ENCODE data around the gene EXOC6B.

Gene EXOC6B

DNA sequence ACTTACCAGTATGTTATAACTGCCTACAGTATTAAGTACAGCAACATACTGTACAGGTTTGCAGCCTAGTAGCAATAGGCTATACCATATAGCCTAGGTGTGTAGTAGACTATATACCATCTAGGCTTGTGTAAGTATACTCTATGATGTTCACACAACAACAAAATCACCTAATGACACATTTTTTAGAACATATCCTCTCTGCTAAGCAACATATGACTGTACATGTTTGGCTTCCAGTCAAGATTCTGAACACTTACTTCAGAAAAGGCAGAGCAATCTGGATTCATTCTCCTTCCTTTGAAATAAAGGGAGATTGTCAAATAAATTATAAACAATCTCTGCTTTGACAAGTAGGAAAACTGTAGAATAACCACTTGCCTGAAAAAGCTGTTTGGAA, 81.8 kb downstream of the EXOC6B start:
- no peak for DNase-seq (ENCODE audit: low read depth in 3 of 3)

- no peak for DNase-seq (ENCODE audit: low read depth in 3 of 3)
Measured at GRCh38 chr2:72743481-72743880, 82.4 kb downstream of the EXOC6B start.

- DNase-seq (ENCODE audit: low read depth in 3 of 3) = no peak
Measured at GRCh38 chr2:72738096-72738495, 87.7 kb downstream of the EXOC6B start.

DNA sequence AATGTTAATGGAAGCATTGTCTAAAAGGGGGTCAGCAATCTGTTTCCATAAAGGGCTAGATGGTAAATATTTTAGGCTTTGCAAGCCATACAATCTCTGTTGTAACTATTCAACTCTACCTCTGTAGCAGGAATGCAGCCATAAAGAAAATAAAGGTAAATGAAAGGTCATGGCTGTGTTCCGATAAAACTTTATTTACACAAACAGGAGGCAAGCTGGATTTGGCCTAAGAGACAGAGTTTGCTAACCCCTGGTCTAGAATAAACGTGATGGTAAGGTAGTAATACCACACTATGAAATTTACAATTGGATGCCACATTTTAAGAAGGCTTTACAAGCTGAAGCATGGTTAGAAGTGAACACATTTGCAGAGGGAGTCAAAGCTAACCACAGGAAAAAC, 91.4 kb downstream of the EXOC6B start:
- no peak for DNase-seq (ENCODE audit: low read depth in 3 of 3)

DNA sequence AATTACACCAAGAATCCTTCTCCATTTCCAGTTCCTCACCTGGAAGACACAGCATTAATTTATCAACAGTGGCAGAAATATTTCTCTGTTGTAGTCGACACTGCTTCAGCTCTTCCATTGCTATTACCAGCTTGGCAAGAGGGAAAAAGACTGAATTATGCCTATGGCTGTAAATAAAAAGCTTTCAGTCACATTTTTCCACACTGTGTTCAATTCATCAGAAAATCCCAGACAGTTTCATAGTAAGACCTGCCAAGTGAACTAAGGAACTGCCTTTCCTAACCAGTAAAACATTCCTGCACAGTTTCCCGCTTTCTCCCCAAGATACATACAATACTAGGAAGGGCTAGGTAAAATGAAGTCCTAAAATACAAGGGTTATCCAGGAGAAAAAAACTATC, 94.7 kb downstream of the EXOC6B start:
- no peak for DNase-seq (ENCODE audit: low read depth in 3 of 3)

DNA sequence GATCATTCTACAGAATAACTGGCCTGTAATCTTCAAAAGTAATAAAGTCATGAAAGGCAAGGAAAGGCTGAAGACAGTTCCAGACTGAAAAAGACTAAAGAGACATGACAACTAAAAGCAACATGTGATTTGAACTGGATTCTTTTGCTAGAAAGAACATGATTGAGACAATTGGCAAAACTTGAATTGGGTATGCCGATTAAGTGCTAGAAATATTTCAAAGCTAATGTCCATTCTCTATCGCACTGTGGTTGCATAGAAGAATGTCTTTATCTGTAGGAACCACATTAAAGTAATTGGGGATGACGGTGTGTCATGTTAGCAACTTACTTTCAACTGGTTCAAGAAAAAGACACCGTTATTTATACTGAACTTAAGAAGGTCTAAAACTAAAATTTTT, 98.5 kb downstream of the EXOC6B start:
- no peak for DNase-seq (ENCODE audit: low read depth in 3 of 3)

- no peak for DNase-seq (ENCODE audit: low read depth in 3 of 3)
Measured at GRCh38 chr2:72723769-72724370, 102.0 kb downstream of the EXOC6B start.

DNA sequence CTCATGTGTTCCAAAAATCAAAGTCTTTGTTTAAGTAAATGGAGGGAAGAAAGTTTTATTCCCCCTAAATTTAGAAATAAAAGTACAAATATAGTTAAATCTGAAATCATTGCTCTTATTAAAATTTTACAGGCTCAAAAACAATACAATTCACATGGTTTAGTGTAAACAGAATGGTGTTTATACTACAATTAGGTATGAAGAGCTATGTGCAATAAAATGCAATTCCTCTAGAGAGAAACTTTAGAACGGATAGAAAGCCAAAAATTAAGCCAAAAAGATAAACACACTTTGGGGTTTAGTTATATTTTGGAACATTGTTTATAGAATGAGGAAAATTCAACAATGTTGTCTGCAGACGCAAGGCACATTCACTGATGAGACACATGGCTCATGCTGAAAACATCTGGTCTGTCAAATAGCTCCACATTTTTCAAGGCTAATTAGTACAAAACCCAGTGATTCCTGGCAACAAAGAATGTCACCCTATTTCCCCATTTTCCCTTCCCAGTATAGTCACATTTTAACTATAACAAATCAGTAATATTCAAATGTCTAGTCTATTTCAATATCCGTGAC, 103.3 kb downstream of the EXOC6B start:
- DNase-seq (ENCODE audit: low read depth in 3 of 3) = no peak

- DNase-seq (ENCODE audit: low read depth in 3 of 3) = no peak
Measured at GRCh38 chr2:72719416-72719815, 106.4 kb downstream of the EXOC6B start.

DNA sequence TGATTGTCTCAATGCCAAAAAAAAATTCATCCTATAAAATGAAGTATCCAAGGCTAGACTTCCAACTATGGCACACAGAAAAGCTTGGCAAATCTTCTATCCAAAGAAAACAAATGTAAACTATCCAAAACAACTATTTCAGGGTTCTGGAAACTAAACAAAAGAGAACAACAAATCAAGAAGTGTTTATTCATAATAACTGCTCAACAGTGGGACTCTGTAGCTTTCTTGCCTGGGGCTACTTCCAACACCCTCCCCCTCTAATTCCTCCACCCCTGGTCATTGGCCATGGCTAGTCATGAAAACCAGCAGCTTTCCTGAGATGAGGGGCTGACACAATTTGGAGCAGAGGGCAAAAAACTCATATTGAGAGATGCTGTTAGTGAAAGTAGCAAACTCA, 107.0 kb downstream of the EXOC6B start:
- no peak for DNase-seq (ENCODE audit: low read depth in 3 of 3)

DNA sequence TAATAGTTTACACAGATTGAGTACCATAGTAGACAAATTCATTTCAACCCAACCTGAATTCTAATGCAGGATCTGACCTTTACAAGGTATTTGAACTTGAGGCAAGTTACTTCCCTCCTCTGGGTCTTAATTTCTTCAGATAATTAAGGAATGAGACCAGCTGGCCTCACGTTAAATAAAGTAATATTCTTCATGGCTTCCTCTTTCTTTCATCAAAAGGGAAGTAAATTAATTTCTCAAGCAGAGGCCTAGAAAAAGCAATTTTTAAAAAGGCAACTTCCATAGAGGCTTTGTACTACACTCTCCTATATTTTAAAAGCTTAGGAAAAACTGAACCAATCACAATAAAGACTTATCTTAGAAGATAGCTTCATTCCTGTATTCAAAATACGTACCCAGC, 109.2 kb downstream of the EXOC6B start:
- no peak for DNase-seq (ENCODE audit: low read depth in 3 of 3)

DNA sequence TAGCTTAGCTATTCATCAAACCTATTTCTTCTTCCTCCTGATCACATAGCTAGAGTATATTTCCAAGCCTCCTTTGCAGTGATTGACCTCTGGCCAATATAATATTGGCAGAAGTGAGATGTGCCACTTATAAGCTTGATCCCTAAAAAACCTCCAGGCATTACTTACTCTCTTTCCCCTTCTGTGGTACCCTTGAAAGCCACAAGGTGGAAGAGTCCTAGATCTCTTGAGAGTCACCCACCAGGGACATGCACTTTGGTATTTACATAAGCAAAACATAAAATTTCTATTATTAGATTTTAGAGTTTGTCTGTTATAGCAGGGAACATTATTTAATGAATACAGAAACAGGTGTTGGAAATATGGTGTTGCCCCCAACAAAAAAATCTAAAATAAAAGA, 112.0 kb downstream of the EXOC6B start:
- no peak for DNase-seq (ENCODE audit: low read depth in 3 of 3)

DNA sequence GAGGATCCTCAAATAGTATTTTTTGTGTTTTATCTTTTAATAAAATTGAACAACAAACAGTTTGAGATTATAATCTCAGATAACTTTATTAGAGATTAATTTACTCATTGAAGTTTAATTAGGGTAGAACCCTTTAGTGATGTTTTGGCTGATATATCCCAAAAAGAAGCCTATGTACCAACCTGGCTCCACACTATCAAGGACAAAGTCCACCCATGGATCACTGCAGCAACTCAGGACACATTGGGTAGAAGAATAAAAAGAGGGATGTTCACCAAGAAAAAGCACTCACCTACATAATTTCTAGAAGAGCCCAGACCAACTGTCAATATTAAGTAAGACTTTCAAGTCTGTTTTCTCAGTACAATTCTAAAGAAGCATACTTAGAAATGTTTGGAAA, 112.9 kb downstream of the EXOC6B start:
- DNase-seq (ENCODE audit: low read depth in 3 of 3) = no peak

GRCh38 chr2:72712304-72712703, 113.5 kb downstream of the EXOC6B start:
- no peak for DNase-seq (ENCODE audit: low read depth in 3 of 3)

GRCh38 chr2:72710418-72711152, 115.2 kb downstream of the EXOC6B start:
- no peak for DNase-seq (ENCODE audit: low read depth in 3 of 3)

- DNase-seq (ENCODE audit: low read depth in 3 of 3) = no peak
Measured at GRCh38 chr2:72708236-72708635, 117.6 kb downstream of the EXOC6B start.

GRCh38 chr2:72698300-72698699, 127.5 kb downstream of the EXOC6B start:
- no peak for DNase-seq (ENCODE audit: low read depth in 3 of 3)

DNA sequence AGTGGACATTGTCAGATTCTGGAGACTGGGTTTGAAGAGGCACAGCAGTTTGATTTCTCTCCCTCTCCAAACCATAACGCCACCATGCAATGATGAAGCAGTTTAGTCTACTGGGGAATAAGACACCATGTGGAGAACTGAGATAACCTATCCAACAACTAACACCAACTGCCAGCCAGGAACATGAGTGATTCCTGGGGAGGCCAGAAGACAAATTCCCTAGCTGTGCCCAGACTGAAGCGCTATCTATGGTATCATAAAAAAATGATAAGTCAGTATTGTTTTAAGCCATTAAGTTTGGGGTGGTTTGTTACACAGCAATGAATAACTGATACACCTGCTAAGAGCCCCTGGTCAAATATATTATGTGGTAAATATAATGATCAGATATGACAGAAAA, 129.3 kb downstream of the EXOC6B start:
- no peak for DNase-seq (ENCODE audit: low read depth in 3 of 3)

GRCh38 chr2:72695676-72696075, 130.2 kb downstream of the EXOC6B start:
- DNase-seq (ENCODE audit: low read depth in 3 of 3) = no peak

- no peak for DNase-seq (ENCODE audit: low read depth in 3 of 3)
Measured at GRCh38 chr2:72694715-72695496, 130.9 kb downstream of the EXOC6B start.

GRCh38 chr2:72689579-72690195, 136.1 kb downstream of the EXOC6B start:
- DNase-seq (ENCODE audit: low read depth in 3 of 3) = no peak

- DNase-seq (ENCODE audit: low read depth in 3 of 3) = no peak
Measured at GRCh38 chr2:72685638-72686213, 140.1 kb downstream of the EXOC6B start.
